Activated CD4-positive, alpha-beta T cell treated with anti-CD3 and anti-CD28 coated beads, Interleukin-2, Interleukin-4, amounts not matched to agents 100 ng/mL and 50 ng/mL, durations not matched to agents 16 hours and 8 hours (primary cell): Measurements from ENCODE around the gene WDR62.
"Not testable (repeated sequence)": the region's sequence is repeated elsewhere in the genome, so short reads cannot be mapped to it uniquely, and the experiment has no call there.

Experiments used
- DNase-seq: peaks from one replicate; pipeline ENCODE4 v3.0.0-alpha.2; 2020; ENCODE audit warnings: low spot score

The WDR62 gene

GRCh38 chr19:36112678-36113077 is 58.0 kb downstream of the WDR62 start:
- DNase-seq = no peak

GRCh38 chr19:36113425-36113824 is 58.7 kb downstream of the WDR62 start:
- no peak for DNase-seq

- DNase-seq = peak; percentile 7
Measured at GRCh38 chr19:36113894-36114720, 59.4 kb downstream of the WDR62 start.

GRCh38 chr19:36114721-36115452 is 60.2 kb downstream of the WDR62 start, which contains the start of gene POLR2I:
POLR2I (minus strand) TSS chr19:36114875; CDS start chr19:36114856, 19 bp downstream.
- DNase-seq = peak; percentile 100

- peak; percentile 87 for DNase-seq
Measured at GRCh38 chr19:36115453-36116343, 61.0 kb downstream of the WDR62 start, which contains the start of gene TBCB. TBCB (plus strand) TSS chr19:36115468; CDS start chr19:36115561, 93 bp downstream.

- DNase-seq = no peak
Measured at GRCh38 chr19:36116344-36116637, 61.6 kb downstream of the WDR62 start.

GRCh38 chr19:36120092-36120983 is 65.6 kb downstream of the WDR62 start:
- no peak for DNase-seq

- no peak for DNase-seq
Measured at GRCh38 chr19:36120984-36121358, 66.3 kb downstream of the WDR62 start.

GRCh38 chr19:36121486-36122124 is 66.9 kb downstream of the WDR62 start:
- no peak for DNase-seq

GRCh38 chr19:36125557-36125956 is 70.9 kb downstream of the WDR62 start:
- no peak for DNase-seq

GRCh38 chr19:36128392-36128736 is 73.7 kb downstream of the WDR62 start:
- no peak for DNase-seq

GRCh38 chr19:36131221-36131620 is 76.5 kb downstream of the WDR62 start:
- not testable (repeated sequence) for DNase-seq

GRCh38 chr19:36134867-36135266 is 80.2 kb downstream of the WDR62 start:
- not testable (repeated sequence) for DNase-seq

- peak; percentile 41 for DNase-seq
Measured at GRCh38 chr19:36136964-36137686, 82.4 kb downstream of the WDR62 start.

GRCh38 chr19:36139120-36139472 is 84.4 kb downstream of the WDR62 start:
- no peak for DNase-seq

GRCh38 chr19:36139473-36140303 is 85.0 kb downstream of the WDR62 start, which contains the start of gene CAPNS1:
CAPNS1 (plus strand) TSS chr19:36140066; CDS start chr19:36141012, 946 bp downstream.
- DNase-seq = peak; percentile 96

- peak; percentile 59 for DNase-seq
Measured at GRCh38 chr19:36140304-36141038, 85.8 kb downstream of the WDR62 start.
